H1 (cell line): ENCODE data around the gene HSPBP1. TPM values are rescaled to one million over a fixed set of nuclear protein-coding genes. Genes with fewer than 3 reads are reported as not detected.
A peak's percentile ranks its signal among the peaks of the same experiment; 100 is the strongest.

ENCODE experiments used
- CTCF ChIA-PET: fragments of 300-600 bp; sonication (Branson Sonifier 250); formaldehyde crosslinking; loops from one replicate; lab custom pipeline; 2021; ENCODE audit not compliant: partially characterized antibody; lab: Charles Lee
- POLR2A ChIA-PET: fragments of 300-600 bp; sonication (Branson Sonifier 250); formaldehyde crosslinking; loops from one replicate; lab custom pipeline; 2021; ENCODE audit warnings: inconsistent platforms; ENCODE audit not compliant: partially characterized antibody; lab: Charles Lee
- DNase-seq, 2 experiments: peaks; one replicate each; pipeline versions ENCODE4 v3.0.0 to v3.0.0-alpha.2; 2010 to 2022; ENCODE audit warnings: low spot score in 2 of 2, low read depth in 1 of 2, mixed read lengths in 1 of 2
- FAIRE-seq: peaks from 2 replicates; lab custom pipeline; 2011; peaks lifted over from hg19 to GRCh38; lab: Jason Lieb, UNC
- H2AFZ ChIP-seq: 2 replicates; pipeline ENCODE4 v1.8.1; 2012; ENCODE audit warnings: low read length, inconsistent platforms
- H2AK5ac ChIP-seq: 2 replicates; pipeline ENCODE4 v1.6.1; 2013; ENCODE audit warnings: low read depth, low read length
- H2BK120ac ChIP-seq: replicated peaks from 2 replicates; pipeline ENCODE3; 2013; ENCODE audit warnings: low read depth, low read length, inconsistent platforms
- H2BK12ac ChIP-seq: 2 replicates; pipeline ENCODE4 v1.6.1; 2013; ENCODE audit warnings: low read depth, low read length
- H2BK15ac ChIP-seq: 2 replicates; pipeline ENCODE4 v1.6.1; 2013; ENCODE audit warnings: low read length
- H2BK20ac ChIP-seq: 2 replicates; pipeline ENCODE4 v1.6.1; 2013; ENCODE audit warnings: low read length
- H2BK5ac ChIP-seq: 2 replicates; pipeline ENCODE4 v1.6.1; 2013; ENCODE audit warnings: low read depth, low read length
- H3K14ac ChIP-seq: 2 replicates; pipeline ENCODE4 v1.6.1; 2013; ENCODE audit warnings: inconsistent platforms; ENCODE audit not compliant: insufficient read length
- H3K18ac ChIP-seq: 2 replicates; pipeline ENCODE4 v1.6.1; 2013; ENCODE audit warnings: low read length; ENCODE audit errors: extremely low read depth
- H3K23ac ChIP-seq: 2 replicates; pipeline ENCODE4 v1.6.1; 2013; ENCODE audit warnings: inconsistent platforms; ENCODE audit not compliant: insufficient read length
- H3K23me2 ChIP-seq: 2 replicates; pipeline ENCODE4 v1.6.1; 2013; ENCODE audit warnings: low read depth, low read length
- H3K27ac ChIP-seq: 2 replicates; pipeline ENCODE4 v1.6.1; 2011; ENCODE audit warnings: low read depth, low read length, inconsistent platforms
- H3K27me3 ChIP-seq, 4 experiments: replicated peaks in 1 of 4; 1 replicate in 1 of 4; 2 replicates in 3 of 4; pipeline versions ENCODE4 v1.6.1 to v1.8.1; 2011 to 2013; ENCODE audit warnings: low read length in 3 of 4, mild to moderate bottlenecking in 3 of 4, inconsistent platforms in 2 of 4, mixed read lengths in 2 of 4, moderate library complexity in 1 of 4; ENCODE audit not compliant: control insufficient read depth in 3 of 4, insufficient read depth in 3 of 4; ENCODE audit errors: extremely low read depth in 1 of 4
- H3K36me3 ChIP-seq, 4 experiments: 2 replicates each; pipeline versions ENCODE4 v1.6.1 to v1.8.1; 2011 to 2013; ENCODE audit warnings: mild to moderate bottlenecking in 4 of 4, low read length in 3 of 4, moderate library complexity in 2 of 4, control low read depth in 1 of 4, inconsistent platforms in 1 of 4; ENCODE audit not compliant: insufficient read depth in 4 of 4, control insufficient read depth in 2 of 4
- H3K4ac ChIP-seq: replicated peaks from 2 replicates; pipeline ENCODE3; 2013; ENCODE audit warnings: low read length, low read depth, mixed read lengths, inconsistent platforms; ENCODE audit not compliant: insufficient read length
- H3K4me1 ChIP-seq, 4 experiments: replicated peaks in 1 of 4; 1 replicate in 1 of 4; 2 replicates in 3 of 4; pipeline versions ENCODE4 v1.6.1 to v1.8.1; 2011 to 2013; ENCODE audit warnings: low read length in 3 of 4, inconsistent platforms in 2 of 4, mixed read lengths in 1 of 4; ENCODE audit not compliant: insufficient read depth in 4 of 4, control insufficient read depth in 3 of 4
- H3K4me2 ChIP-seq, 2 experiments: 2 replicates each; pipeline versions ENCODE4 v1.6.1 to v1.8.1; 2011 to 2013; ENCODE audit warnings: low read depth in 2 of 2, low read length in 2 of 2, control low read depth in 1 of 2, inconsistent platforms in 1 of 2, mild to moderate bottlenecking in 1 of 2; ENCODE audit not compliant: insufficient read depth in 1 of 2
- H3K4me3 ChIP-seq, 4 experiments: fragments of 200-600, 300-600 bp in 1 of 4; sonication (generic), shearing (Covaris generic), sonication (Bioruptor Twin) in 1 of 4; 2 replicates each; pipeline versions ENCODE4 v1.5.1 to v1.8.1; 2011 to 2016; ENCODE audit warnings: low read length in 4 of 4, low read depth in 3 of 4, control low read depth in 2 of 4, inconsistent platforms in 2 of 4, mild to moderate bottlenecking in 2 of 4, mixed read lengths in 1 of 4, moderate library complexity in 1 of 4; ENCODE audit not compliant: insufficient read depth in 2 of 4; ENCODE audit errors: extremely low read depth in 1 of 4
- H3K56ac ChIP-seq: replicated peaks from 2 replicates; pipeline ENCODE3; 2013; ENCODE audit warnings: low read depth, mild to moderate bottlenecking, mixed read lengths, low read length, inconsistent platforms; ENCODE audit not compliant: insufficient read length
- H3K79me1 ChIP-seq: 2 replicates; pipeline ENCODE4 v1.6.1; 2013; ENCODE audit warnings: low read depth, low read length, control low read depth
- H3K79me2 ChIP-seq, 2 experiments: 2 replicates each; pipeline versions ENCODE4 v1.6.1 to v1.8.1; 2012 to 2013; ENCODE audit warnings: low read length in 2 of 2, mild to moderate bottlenecking in 2 of 2, inconsistent platforms in 1 of 2; ENCODE audit not compliant: insufficient read depth in 2 of 2, control insufficient read depth in 1 of 2
- H3K9ac ChIP-seq, 4 experiments: replicated peaks in 1 of 4; 1 replicate in 1 of 4; 2 replicates in 3 of 4; pipeline versions ENCODE4 v1.6.1 to v1.8.1; 2011 to 2013; ENCODE audit warnings: low read depth in 3 of 4, low read length in 3 of 4, control low read depth in 2 of 4, mild to moderate bottlenecking in 2 of 4, moderate library complexity in 2 of 4, inconsistent platforms in 1 of 4; ENCODE audit errors: extremely low read depth in 1 of 4
- H3K9me3 ChIP-seq, 2 experiments: 2 replicates each; pipeline versions ENCODE4 v1.6.1 to v1.8.1; 2012 to 2013; ENCODE audit warnings: mild to moderate bottlenecking in 2 of 2, moderate library complexity in 2 of 2, control low read depth in 1 of 2, inconsistent platforms in 1 of 2, low read depth in 1 of 2, low read length in 1 of 2, mixed read lengths in 1 of 2; ENCODE audit not compliant: insufficient read depth in 2 of 2
- H4K20me1 ChIP-seq, 2 experiments: replicated peaks in 1 of 2; 2 replicates each; pipeline versions ENCODE3 to v1.8.1; 2011 to 2013; ENCODE audit warnings: inconsistent platforms in 2 of 2, low read length in 2 of 2, mild to moderate bottlenecking in 1 of 2; ENCODE audit not compliant: insufficient read depth in 2 of 2, control insufficient read depth in 1 of 2
- H4K5ac ChIP-seq: 2 replicates; pipeline ENCODE4 v1.6.1; 2013; ENCODE audit warnings: low read length, low read depth, mixed read lengths, inconsistent platforms; ENCODE audit not compliant: insufficient read length
- H4K8ac ChIP-seq: 2 replicates; pipeline ENCODE4 v1.8.0; 2013; ENCODE audit warnings: mild to moderate bottlenecking, moderate library complexity, low read length, inconsistent platforms; ENCODE audit not compliant: insufficient read depth; ENCODE audit errors: extremely low read depth
- H4K91ac ChIP-seq: replicated peaks from 2 replicates; pipeline ENCODE3; 2013; ENCODE audit warnings: low read length, mixed read lengths, inconsistent platforms; ENCODE audit not compliant: insufficient read length
- BCL11A ChIP-seq, 2 experiments: IDR thresholded peaks; one replicate each; pipeline ENCODE4 v1.6.1; 2011; ENCODE audit warnings: low read depth in 2 of 2, low read length in 2 of 2, mild to moderate bottlenecking in 2 of 2
- CREB1 ChIP-seq: IDR thresholded peaks from 2 replicates; pipeline ENCODE4 v1.6.1; 2012; ENCODE audit warnings: inconsistent platforms
- FOSL1 ChIP-seq: IDR thresholded peaks from 2 replicates; pipeline ENCODE4 v1.6.1; 2011; ENCODE audit warnings: mild to moderate bottlenecking, low read depth, low read length, moderate library complexity; ENCODE audit not compliant: insufficient read depth
- GABPA ChIP-seq: IDR thresholded peaks from 2 replicates; pipeline ENCODE4 v1.6.1; 2011; ENCODE audit warnings: mild to moderate bottlenecking, low read length, moderate library complexity, borderline replicate concordance; ENCODE audit not compliant: insufficient read depth
- GTF2F1 ChIP-seq: IDR thresholded peaks from 2 replicates; pipeline ENCODE4 v1.6.1; 2012; ENCODE audit warnings: low read depth, low read length, improper control_type of control experiment, borderline replicate concordance
- KDM5A ChIP-seq: fragments of 200-600 bp; IDR thresholded peaks from 2 replicates; pipeline ENCODE4 v1.7.1; 2012; ENCODE audit warnings: mild to moderate bottlenecking, low read length, inconsistent platforms, mixed read lengths
- MAX ChIP-seq: IDR thresholded peaks from 2 replicates; pipeline ENCODE4 v1.6.1; 2012; ENCODE audit warnings: inconsistent platforms
- SAP30 ChIP-seq: fragments of 300-600 bp; sonication (generic); IDR thresholded peaks from 2 replicates; pipeline ENCODE4 v1.7.1; 2012; ENCODE audit warnings: low read length, moderate library complexity, mild to moderate bottlenecking, inconsistent platforms; ENCODE audit not compliant: insufficient read depth, insufficient replicate concordance
- SIRT6 ChIP-seq: IDR thresholded peaks from one replicate; pipeline ENCODE4 v1.7.1; 2012; ENCODE audit warnings: low read length, inconsistent platforms
- SP4 ChIP-seq: IDR thresholded peaks from 2 replicates; pipeline ENCODE4 v1.6.1; 2012; ENCODE audit warnings: low read length, inconsistent platforms
- SRF ChIP-seq: IDR thresholded peaks from 2 replicates; pipeline ENCODE4 v1.6.1; 2011; ENCODE audit warnings: mild to moderate bottlenecking, low read depth, low read length, moderate library complexity
- TAF1 ChIP-seq: IDR thresholded peaks from 2 replicates; pipeline ENCODE4 v1.6.1; 2011; ENCODE audit warnings: mild to moderate bottlenecking, low read depth, low read length
- WGBS, 2 experiments: shearing (Covaris generic) in 1 of 2; methylation state at CpG; one replicate each; pipeline versions ENCODE4 v1.1.6 to v1.1.7; 2013 to 2015; ENCODE audit warnings: low lambda C conversion rate in 2 of 2, mixed read lengths in 2 of 2, inconsistent platforms in 1 of 2, low coverage in 1 of 2, missing lambda C conversion rate in 1 of 2; ENCODE audit not compliant: insufficient replicate concordance in 2 of 2, insufficient coverage in 1 of 2, insufficient read length in 1 of 2; ENCODE audit errors: extremely low coverage in 1 of 2, missing lambda C conversion rate in 1 of 2; 5-methylcytosine and 5-hydroxymethylcytosine counted together
- polyA plus RNA-seq, 7 experiments: library from polyadenylated mRNA; depleted of rRNA in 3 of 7; stranded (reverse) in 5 of 7; unstranded in 2 of 7; fragments of >200 nt in 5 of 7; fragments of 200-250 nt in 2 of 7; gene quantifications; 1 replicate in 5 of 7; 2 replicates in 1 of 7; 4 replicates in 1 of 7; pipeline versions ENCODE4 v1.2.1 to v1.2.3, GENCODE V29; 2011 to 2013; ENCODE audit warnings: missing spikeins in 2 of 7, mixed read lengths in 2 of 7
- total RNA-seq: library from RNA; stranded (reverse); fragmentation: NEBNext Ultra II Directional; extraction: Animal tissue kit (Norgen Biotek cat#: 25700); gene quantifications from 2 replicates; pipeline ENCODE4 v1.2.1, GENCODE V29; 2021

HSPBP1 gene
- total and polyA plus RNA-seq, 2 of the 8 experiments (the other 6 are each of a cell fraction or from before 2014, with no cell fraction given) = 63.4 to 100 TPM

- H3K4me2 ChIP-seq = no peak overlapping the region
- peaks cover 2% of the 10 kb centered on the region; the same call in 1 of the 2 replicates for H3K23me2 ChIP-seq
- TF ChIP-seq SAP30 = no peak
- no peak for TF ChIP-seq SRF
- TF ChIP-seq CREB1 = no peak
- TF ChIP-seq TAF1 = no peak
- no peak for TF ChIP-seq SIRT6
- no peak for TF ChIP-seq MAX
- TF ChIP-seq GTF2F1 = no peak
- TF ChIP-seq BCL11A (IDR thresholded peaks at IDR 0.05; ENCODE audit: low read depth in 2 of 2, low read length in 2 of 2) = no peak
- no peak for TF ChIP-seq KDM5A
- TF ChIP-seq SP4 = no peak
- TF ChIP-seq FOSL1 = no peak
- no peak for TF ChIP-seq GABPA
- TF ChIP-seq, all 59 proteins: peak for 0
- Histone ChIP-seq H2BK12ac (peak overlapping the region; percentile 50; the same call in 1 of the 2 replicates), H4K91ac (peak overlapping the region; percentile 13), H2BK15ac (peak overlapping the region; percentile 61; the same call in 1 of the 2 replicates), H2AFZ (no peak overlapping the region), H4K5ac (no peak overlapping the region), H4K20me1 (no peaks in the 10 kb centered on the region), H3K56ac (no peak overlapping the region), H4K8ac (peak overlapping the region; percentile 38), H3K27ac (no peak overlapping the region), H3K9me3 (no peaks in the 10 kb centered on the region), H3K36me3 (no peaks in the 10 kb centered on the region), H3K27me3 (no peaks in the 10 kb centered on the region), H3K14ac (no peak overlapping the region), H3K79me2 (no peaks in the 10 kb centered on the region), H3K4ac (no peak overlapping the region), H2BK120ac (no peak overlapping the region), H3K4me1 (peaks cover 0 to 10% (median 5%) of the 10 kb centered on the region in 4 experiments; a peak in 6 of 7 replicates), H3K79me1 (no peaks in the 10 kb centered on the region), H3K23ac (no peak overlapping the region), H3K18ac (no peak overlapping the region), H2AK5ac (peak overlapping the region; percentile 86; the same call in 1 of the 2 replicates), H2BK20ac (0 out of 2 replicates have a peak overlapping the region, but pooled peaks have one; percentile 48), H3K4me3 (no peak overlapping the region), H3K9ac (no peak overlapping the region), H2BK5ac (no peak overlapping the region)
- 81% methylated on average over 9 of the region's 9 CpGs; no CpG with 5 or more reads in 1 of the 2 experiments for WGBS, 2 experiments
- no peak for DNase-seq
- ChIA-PET CTCF (interaction anchor here (0.7 to 2.7 kb wide), 8 partner anchors 10 to 111 kb away, joined by 3 to 18 read pairs (median 6); partner anchors contain the start of gene TMEM238), POLR2A (interaction anchor here (0.7 to 4.3 kb wide), 13 partner anchors 9 to 278 kb away, joined by 3 to 23 read pairs (median 4); partner anchors contain the start of genes FIZ1, KMT5C, UBE2S and ZNF524)
- FAIRE-seq = no peak
Measured at GRCh38 chr19:55321466-55322137, 41.7 kb upstream of the HSPBP1 start.
